ENCODE results near the gene KIFC1.

GRCh38 chr6:33372526-33373123 is 19.0 kb upstream of the KIFC1 start:
- TF ChIP-seq CTCF (IDR thresholded peaks at IDR 0.05) (no peak), EZH2phosphoT487 (IDR thresholded peaks at IDR 0.05) (no peak)
